ENCODE measurements around the gene NR1I3.

DNA sequence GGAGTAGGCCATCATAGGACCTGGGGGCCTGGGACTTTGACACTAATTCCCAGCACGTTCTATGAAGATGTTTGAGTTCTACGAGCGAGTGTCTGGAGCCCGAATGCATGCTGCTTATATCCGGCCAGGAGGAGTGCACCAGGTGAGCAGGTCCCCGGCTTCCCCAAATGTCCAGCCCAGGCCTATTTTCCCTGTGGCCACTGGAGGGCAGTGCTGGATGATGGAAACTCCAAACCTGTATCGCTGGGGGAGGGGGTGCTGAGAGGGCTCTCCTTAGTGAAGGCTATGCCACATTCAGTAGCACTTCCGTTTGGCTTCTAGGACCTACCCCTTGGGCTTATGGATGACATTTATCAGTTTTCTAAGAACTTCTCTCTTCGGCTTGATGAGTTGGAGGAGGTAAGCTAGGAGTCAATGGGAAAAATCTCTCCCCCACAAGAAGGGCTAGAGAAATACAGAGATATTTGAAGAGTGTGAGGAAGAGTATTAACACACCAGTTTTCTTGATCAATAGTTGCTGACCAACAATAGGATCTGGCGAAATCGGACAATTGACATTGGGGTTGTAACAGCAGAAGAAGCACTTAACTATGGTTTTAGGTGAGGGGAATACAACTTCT is 28.1 kb downstream of the NR1I3 start:
- TF ChIP-seq, protein P1, sequence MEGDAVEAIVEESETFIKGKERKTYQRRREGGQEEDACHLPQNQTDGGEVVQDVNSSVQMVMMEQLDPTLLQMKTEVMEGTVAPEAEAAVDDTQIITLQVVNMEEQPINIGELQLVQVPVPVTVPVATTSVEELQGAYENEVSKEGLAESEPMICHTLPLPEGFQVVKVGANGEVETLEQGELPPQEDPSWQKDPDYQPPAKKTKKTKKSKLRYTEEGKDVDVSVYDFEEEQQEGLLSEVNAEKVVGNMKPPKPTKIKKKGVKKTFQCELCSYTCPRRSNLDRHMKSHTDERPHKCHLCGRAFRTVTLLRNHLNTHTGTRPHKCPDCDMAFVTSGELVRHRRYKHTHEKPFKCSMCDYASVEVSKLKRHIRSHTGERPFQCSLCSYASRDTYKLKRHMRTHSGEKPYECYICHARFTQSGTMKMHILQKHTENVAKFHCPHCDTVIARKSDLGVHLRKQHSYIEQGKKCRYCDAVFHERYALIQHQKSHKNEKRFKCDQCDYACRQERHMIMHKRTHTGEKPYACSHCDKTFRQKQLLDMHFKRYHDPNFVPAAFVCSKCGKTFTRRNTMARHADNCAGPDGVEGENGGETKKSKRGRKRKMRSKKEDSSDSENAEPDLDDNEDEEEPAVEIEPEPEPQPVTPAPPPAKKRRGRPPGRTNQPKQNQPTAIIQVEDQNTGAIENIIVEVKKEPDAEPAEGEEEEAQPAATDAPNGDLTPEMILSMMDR (IDR thresholded peaks at IDR 0.05; ENCODE audit: poor library complexity) = peak; percentile 82
- TF ChIP-seq EZH2phosphoT487 (IDR thresholded peaks at IDR 0.05; ENCODE audit: low read depth, severe bottlenecking, unreplicated experiment) (no peak), EZH2 (IDR thresholded peaks at IDR 0.05; ENCODE audit: borderline replicate concordance) (no peak)
